NAMALWA (cell line): ENCODE data around the gene ST8SIA6.

Experiments
- DNase-seq: peaks from one replicate; pipeline ENCODE4 v3.0.0-alpha.2; 2015; ENCODE audit warnings: low spot score

The ST8SIA6 gene

GRCh38 chr10:17385066-17385465, 69.3 kb downstream of the ST8SIA6 start:
- no peak for DNase-seq

- DNase-seq: no peak
These were observed 70.4 kb downstream of the ST8SIA6 start for GRCh38 chr10:17383801-17384555.

GRCh38 chr10:17381502-17382142, 72.8 kb downstream of the ST8SIA6 start:
- no peak for DNase-seq

GRCh38 chr10:17380888-17381287, 73.5 kb downstream of the ST8SIA6 start:
- no peak for DNase-seq

GRCh38 chr10:17380016-17380415, 74.4 kb downstream of the ST8SIA6 start:
- DNase-seq: no peak

GRCh38 chr10:17379151-17379690, 75.2 kb downstream of the ST8SIA6 start:
- no peak for DNase-seq

- DNase-seq: peak; percentile 51
These were observed 78.3 kb downstream of the ST8SIA6 start for GRCh38 chr10:17375936-17376584.

GRCh38 chr10:17368708-17369272, 85.6 kb downstream of the ST8SIA6 start:
- no peak for DNase-seq

GRCh38 chr10:17366705-17367104, 87.7 kb downstream of the ST8SIA6 start:
- no peak for DNase-seq

- DNase-seq: no peak
These were observed 89.0 kb downstream of the ST8SIA6 start for GRCh38 chr10:17365402-17365801.

- no peak for DNase-seq
These were observed 95.9 kb downstream of the ST8SIA6 start for GRCh38 chr10:17358461-17358860.

- no peak for DNase-seq
These were observed 96.6 kb downstream of the ST8SIA6 start for GRCh38 chr10:17357781-17358180.

- no peak for DNase-seq
These were observed 97.6 kb downstream of the ST8SIA6 start for GRCh38 chr10:17356820-17357219.

- DNase-seq: no peak
These were observed 99.6 kb downstream of the ST8SIA6 start for GRCh38 chr10:17354781-17355180.

GRCh38 chr10:17353568-17354300, 100.7 kb downstream of the ST8SIA6 start:
- DNase-seq: no peak

- DNase-seq: no peak
These were observed 101.8 kb downstream of the ST8SIA6 start for GRCh38 chr10:17352583-17352982.

GRCh38 chr10:17351506-17351905, 102.9 kb downstream of the ST8SIA6 start:
- DNase-seq: no peak

GRCh38 chr10:17349717-17350116, 104.7 kb downstream of the ST8SIA6 start:
- DNase-seq: no peak

GRCh38 chr10:17348501-17349349, 105.7 kb downstream of the ST8SIA6 start:
- no peak for DNase-seq

- no peak for DNase-seq
These were observed 106.3 kb downstream of the ST8SIA6 start for GRCh38 chr10:17348011-17348500.

- DNase-seq: no peak
These were observed 110.2 kb downstream of the ST8SIA6 start for GRCh38 chr10:17344206-17344605.
